Lower leg skin (tissue), 3 donors: Measurements from ENCODE around the gene EDEM2.

Experiments used
- CTCF ChIP-seq, 3 donors: fragments of 450-650 bp; IDR thresholded peaks; one replicate each; pipeline ENCODE4 v1.5.1; 2016; ENCODE audit warnings: antibody characterized with exemption in 3 of 3, mild to moderate bottlenecking in 3 of 3, moderate library complexity in 2 of 3
- POLR2A ChIP-seq, 2 donors: fragments of 450-650 bp; IDR thresholded peaks; one replicate each; pipeline ENCODE4 v1.6.1; 2016 to 2017; ENCODE audit warnings: antibody characterized with exemption in 2 of 2, mild to moderate bottlenecking in 1 of 2, moderate library complexity in 1 of 2

DNA sequence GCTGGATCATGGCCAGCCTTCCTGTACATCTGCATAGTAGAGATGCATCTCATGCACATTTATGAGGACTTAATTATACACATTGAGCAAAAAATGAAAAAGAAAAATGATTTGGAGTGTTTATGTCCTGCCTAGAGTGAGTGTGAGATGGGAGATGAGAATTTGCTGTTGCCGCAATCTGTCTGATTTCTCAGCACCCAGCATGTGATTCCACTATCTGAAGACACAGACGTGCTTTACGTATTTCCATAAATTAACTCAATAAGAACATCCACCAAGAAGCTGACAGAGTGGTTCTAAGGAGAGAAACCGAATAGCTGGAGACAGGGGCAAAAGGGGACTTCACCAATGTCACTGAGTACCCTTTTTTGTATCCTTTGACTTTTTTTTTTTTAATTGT lies 15.2 kb downstream of the EDEM2 start:
- TF ChIP-seq CTCF (IDR thresholded peaks at IDR 0.05) (no peak), POLR2A (IDR thresholded peaks at IDR 0.05) (no peak)
